GM18505 (cell line): Measurements from ENCODE around the gene FAM168A.
"Not testable (repeated sequence)": the region's sequence is repeated elsewhere in the genome, so short reads cannot be mapped to it uniquely, and the experiment has no call there.

Experiments
- ATAC-seq: cut with Tn5 transposase; IDR thresholded peaks from one replicate; pipeline ENCODE4 v1.9.1; 2021; ENCODE audit not compliant: unreplicated experiment
- POLR2A ChIP-seq: IDR thresholded peaks from 4 replicates; pipeline ENCODE4 v1.6.1; 2011; ENCODE audit warnings: borderline replicate concordance; ENCODE audit not compliant: insufficient read depth, insufficient read length; ENCODE audit errors: extremely low read depth

FAM168A gene

GRCh38 chr11:73579641-73580434, 18.1 kb downstream of the FAM168A start:
- TF ChIP-seq POLR2A: no peak
- ATAC-seq: no peak

GRCh38 chr11:73578592-73579185, 19.2 kb downstream of the FAM168A start:
- no peak for TF ChIP-seq POLR2A
- no peak for ATAC-seq

- TF ChIP-seq POLR2A: no peak
- no peak for ATAC-seq
Measured at GRCh38 chr11:73577496-73577917, 20.4 kb downstream of the FAM168A start.

GRCh38 chr11:73576185-73576614, 21.7 kb downstream of the FAM168A start:
- no peak for ATAC-seq
- no peak for TF ChIP-seq POLR2A

GRCh38 chr11:73571982-73572381, 25.9 kb downstream of the FAM168A start:
- ATAC-seq: not testable (repeated sequence)

GRCh38 chr11:73570415-73571114, 27.3 kb downstream of the FAM168A start:
- no peak for TF ChIP-seq POLR2A
- ATAC-seq: no peak

- no peak for ATAC-seq
- TF ChIP-seq POLR2A: no peak
Measured at GRCh38 chr11:73566977-73567755, 30.7 kb downstream of the FAM168A start.

- no peak for ATAC-seq
- no peak for TF ChIP-seq POLR2A
Measured at GRCh38 chr11:73566422-73566821, 31.5 kb downstream of the FAM168A start.

- TF ChIP-seq POLR2A: no peak
- no peak for ATAC-seq
Measured at GRCh38 chr11:73565804-73566203, 32.1 kb downstream of the FAM168A start.

- no peak for ATAC-seq
- TF ChIP-seq POLR2A: no peak
Measured at GRCh38 chr11:73564903-73565302, 33.0 kb downstream of the FAM168A start.

- no peak for TF ChIP-seq POLR2A
Measured at GRCh38 chr11:73563539-73564200, 34.2 kb downstream of the FAM168A start.

GRCh38 chr11:73559743-73560142, 38.2 kb downstream of the FAM168A start:
- ATAC-seq: no peak
- TF ChIP-seq POLR2A: no peak

More at GRCh38 chr11:73563539-73564200, 34.2 kb downstream of the FAM168A start:
- no peak for ATAC-seq

GRCh38 chr11:73556966-73557365, 40.9 kb downstream of the FAM168A start:
- TF ChIP-seq POLR2A: no peak
- no peak for ATAC-seq

- ATAC-seq: no peak
- no peak for TF ChIP-seq POLR2A
Measured at GRCh38 chr11:73555615-73556014, 42.3 kb downstream of the FAM168A start.
